ENCODE measurements around the gene DPP10.

Gene DPP10

GRCh38 chr2:114784046-114784445, 341.6 kb downstream of the DPP10 start:
- no peak overlapping the region for H3K4me3 ChIP-seq (ENCODE audit: low read depth, low read length)
- DNase-seq (ENCODE audit: low read depth), result no peak
- TF ChIP-seq CTCF (IDR thresholded peaks at IDR 0.05; ENCODE audit: low read depth, low read length, missing control alignments), result no peak

- TF ChIP-seq CTCF (IDR thresholded peaks at IDR 0.05; ENCODE audit: low read depth, low read length, missing control alignments), result no peak
- no peak overlapping the region for H3K4me3 ChIP-seq (ENCODE audit: low read depth, low read length)
- DNase-seq (ENCODE audit: low read depth), result no peak
Observed at GRCh38 chr2:114784890-114785583, 342.6 kb downstream of the DPP10 start.

- DNase-seq (ENCODE audit: low read depth), result no peak
- no peak for TF ChIP-seq CTCF (IDR thresholded peaks at IDR 0.05; ENCODE audit: low read depth, low read length, missing control alignments)
- H3K4me3 ChIP-seq (ENCODE audit: low read depth, low read length), result no peak overlapping the region
Observed at GRCh38 chr2:114786901-114787300, 344.5 kb downstream of the DPP10 start.

- TF ChIP-seq CTCF (IDR thresholded peaks at IDR 0.05; ENCODE audit: low read depth, low read length, missing control alignments), result no peak
- no peak overlapping the region for H3K4me3 ChIP-seq (ENCODE audit: low read depth, low read length)
- DNase-seq (ENCODE audit: low read depth), result no peak
Observed at GRCh38 chr2:114787486-114787885, 345.0 kb downstream of the DPP10 start.

- H3K4me3 ChIP-seq (ENCODE audit: low read depth, low read length), result no peak overlapping the region
- no peak for TF ChIP-seq CTCF (IDR thresholded peaks at IDR 0.05; ENCODE audit: low read depth, low read length, missing control alignments)
- DNase-seq (ENCODE audit: low read depth), result no peak
Observed at GRCh38 chr2:114789989-114790388, 347.5 kb downstream of the DPP10 start.

GRCh38 chr2:114797540-114797939, 355.1 kb downstream of the DPP10 start:
- no peak for DNase-seq (ENCODE audit: low read depth)
- H3K4me3 ChIP-seq (ENCODE audit: low read depth, low read length), result no peak overlapping the region
- no peak for TF ChIP-seq CTCF (IDR thresholded peaks at IDR 0.05; ENCODE audit: low read depth, low read length, missing control alignments)

- TF ChIP-seq CTCF (IDR thresholded peaks at IDR 0.05; ENCODE audit: low read depth, low read length, missing control alignments), result no peak
- no peak for DNase-seq (ENCODE audit: low read depth)
- no peak overlapping the region for H3K4me3 ChIP-seq (ENCODE audit: low read depth, low read length)
Observed at GRCh38 chr2:114797942-114798341, 355.5 kb downstream of the DPP10 start.
